Measurements from ENCODE around the gene GRM4. TPM values are rescaled to one million over a fixed set of nuclear protein-coding genes. Genes with fewer than 3 reads are reported as not detected.

The GRM4 gene
- total RNA-seq, 6 donors from 2014 or later: 0.24 TPM; not detected in 5

GRCh38 chr6:34001706-34002621, 143.9 kb downstream of the GRM4 start:
- DNase-seq (no peak), ATAC-seq (ENCODE audit: low FRiP score in 2 of 2) (no peak)
- Histone ChIP-seq H3K27me3 (no peaks in the 10 kb centered on the region), H3K27ac (no peak overlapping the region), H3K36me3 (no peaks in the 10 kb centered on the region), H3K4me1 (no peaks in the 10 kb centered on the region), H3K4me3 (no peak overlapping the region), H3K9me3 (no peaks in the 10 kb centered on the region)
- WGBS, 2 donors: 72 to 74% methylated on average over 41 of the region's 41 CpGs
- TF ChIP-seq EP300 (IDR thresholded peaks at IDR 0.05): no peak
- TF ChIP-seq POLR2AphosphoS5 (IDR thresholded peaks at IDR 0.05): no peak
- no peak for TF ChIP-seq CTCF (IDR thresholded peaks at IDR 0.05)
- TF ChIP-seq POLR2A (IDR thresholded peaks at IDR 0.05): no peak

GRCh38 chr6:34000281-34000680, 145.6 kb downstream of the GRM4 start:
- Histone ChIP-seq H3K36me3 (no peaks in the 10 kb centered on the region), H3K27ac (no peak overlapping the region), H3K27me3 (no peaks in the 10 kb centered on the region), H3K9me3 (no peaks in the 10 kb centered on the region), H3K4me3 (no peak overlapping the region), H3K4me1 (peaks cover 0 to 7% (median 3%) of the 10 kb centered on the region in 4 donors)
- ATAC-seq (ENCODE audit: low FRiP score in 2 of 2) (no peak), DNase-seq (no peak)
- WGBS, 2 donors: 92% methylated on average over 3 to 5 of the region's 5 CpGs
- TF ChIP-seq CTCF (IDR thresholded peaks at IDR 0.05) (no peak), POLR2AphosphoS5 (IDR thresholded peaks at IDR 0.05) (no peak), POLR2A (IDR thresholded peaks at IDR 0.05) (no peak)

- H3K9me3 ChIP-seq: no peaks in the 10 kb centered on the region
- no peak overlapping the region for H3K27ac ChIP-seq
- no peak for ATAC-seq (ENCODE audit: low FRiP score in 2 of 2)
- H3K36me3 ChIP-seq: no peaks in the 10 kb centered on the region
- no peaks in the 10 kb centered on the region for H3K27me3 ChIP-seq
- no peak for DNase-seq
- H3K4me1 ChIP-seq: peaks cover 0 to 10% (median 3%) of the 10 kb centered on the region in 4 donors
- H3K4me3 ChIP-seq: no peak overlapping the region
- WGBS, 2 donors: 87 to 93% methylated on average over 4 of the region's 4 CpGs
- no peak for TF ChIP-seq POLR2AphosphoS5 (IDR thresholded peaks at IDR 0.05)
- TF ChIP-seq EP300 (IDR thresholded peaks at IDR 0.05): no peak
- TF ChIP-seq CTCF (IDR thresholded peaks at IDR 0.05): no peak
- no peak for TF ChIP-seq POLR2A (IDR thresholded peaks at IDR 0.05)
These were observed 146.3 kb downstream of the GRM4 start for GRCh38 chr6:33999567-33999966.

- ATAC-seq (ENCODE audit: low FRiP score in 2 of 2): no peak
- Histone ChIP-seq H3K27ac (no peak overlapping the region), H3K4me1 (peaks cover 0 to 10% (median 3%) of the 10 kb centered on the region in 4 donors), H3K9me3 (no peaks in the 10 kb centered on the region), H3K36me3 (no peaks in the 10 kb centered on the region), H3K4me3 (no peak overlapping the region), H3K27me3 (no peaks in the 10 kb centered on the region)
- 94 to 95% methylated on average over 5 of the region's 5 CpGs for WGBS, 2 donors
- no peak for TF ChIP-seq POLR2A (IDR thresholded peaks at IDR 0.05)
- TF ChIP-seq POLR2AphosphoS5 (IDR thresholded peaks at IDR 0.05): no peak
- no peak for TF ChIP-seq CTCF (IDR thresholded peaks at IDR 0.05)
- no peak for TF ChIP-seq EP300 (IDR thresholded peaks at IDR 0.05)
- DNase-seq: no peak
These were observed 147.2 kb downstream of the GRM4 start for GRCh38 chr6:33998660-33999059.

Data from upper lobe of left lung (tissue), 6 donors.